PC-9 (cell line): ENCODE results near the gene TMEM161B.

ENCODE experiments used
- CTCF ChIP-seq: fragments of 200-600 bp; sonication (generic); conservative IDR thresholded peaks from 2 replicates; pipeline ENCODE4 v1.6.1; 2017; ENCODE audit warnings: mixed run types, antibody characterized with exemption, mild to moderate bottlenecking, moderate library complexity
- EZH2 ChIP-seq: fragments of 200-600 bp; sonication (generic); IDR thresholded peaks from 2 replicates; pipeline ENCODE4 v1.8.0; 2017; ENCODE audit warnings: antibody characterized with exemption, low read depth

GRCh38 chr5:88276378-88276777, 7.7 kb upstream of the TMEM161B start:
- TF ChIP-seq CTCF (no peak), EZH2 (no peak)
